ENCODE data around the gene TPPP. TPM values are rescaled to one million over a fixed set of nuclear protein-coding genes. Genes with fewer than 3 reads are reported as not detected.

Gene TPPP
- total and polyA plus RNA-seq, 2 of the 13 experiments (the other 11 are each of a cell fraction or from before 2014, with no cell fraction given), result 0.07 TPM; not detected in 1

DNA sequence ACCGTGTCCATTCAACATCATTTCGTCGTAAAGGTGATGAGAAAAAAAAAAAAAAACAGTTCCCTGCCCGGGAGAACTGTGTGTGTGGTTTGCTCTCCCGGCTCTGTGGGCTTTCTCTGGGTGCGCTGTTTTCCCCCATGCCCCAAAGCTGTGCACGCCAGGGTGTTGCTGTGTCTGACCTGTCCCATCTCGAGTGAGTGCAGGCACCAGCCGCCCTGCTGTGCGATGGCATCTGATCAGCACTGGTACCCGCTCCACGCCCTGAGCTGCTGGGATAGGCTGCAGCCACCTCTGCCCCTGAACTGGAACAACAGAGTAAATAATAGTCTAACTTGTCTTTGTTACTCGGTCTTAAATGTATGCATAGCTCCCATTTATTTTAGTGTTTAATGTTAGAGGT lies 47.7 kb downstream of the TPPP start:
- Histone ChIP-seq H3K4me1 (ENCODE audit: insufficient read depth, low read length) (0 out of 2 replicates have a peak, but pooled peaks cover 10% of the 10 kb centered on the region), H4K20me1 (ENCODE audit: insufficient read depth, low read length) (no peaks in the 10 kb centered on the region), H3K27me3 (ENCODE audit: control insufficient read depth in 1 of 2, insufficient read depth in 2 of 2, low read length in 2 of 2) (no peaks in the 10 kb centered on the region), H3K4me2 (ENCODE audit: low read depth, low read length) (no peak overlapping the region), H3K4me3 (replicated peaks in 1 of 3; ENCODE audit: insufficient read depth in 1 of 3, low read depth in 2 of 3, low read length in 3 of 3) (no peak overlapping the region), H2AFZ (ENCODE audit: low read length) (no peak overlapping the region), H3K79me2 (ENCODE audit: insufficient read depth, low read length) (no peaks in the 10 kb centered on the region), H3K36me3 (replicated peaks in 1 of 2; ENCODE audit: control insufficient read depth in 1 of 2, insufficient read depth in 2 of 2, low read length in 2 of 2) (peaks cover 10 to 46% of the 10 kb centered on the region in 2 experiments; a peak in 4 of 5 replicates), H3K9me3 (ENCODE audit: low read length) (no peaks in the 10 kb centered on the region), H3K9ac (ENCODE audit: insufficient read depth, low read depth, low read length) (no peak overlapping the region), H3K27ac (ENCODE audit: extremely low read length, insufficient read depth, low read length) (no peak overlapping the region)
- DNase-seq (ENCODE audit: low spot score) (no peak), ATAC-seq (no peak), FAIRE-seq (no peak)
- 97% methylated on average over 13 of the region's 13 CpGs for WGBS (ENCODE audit: low lambda C conversion rate)
- TF ChIP-seq ESRRA (CRISPR knock-in tag; IDR thresholded peaks at IDR 0.05; ENCODE audit: low read depth), result no peak
- no peak for TF ChIP-seq ZNF878 (CRISPR knock-in tag; IDR thresholded peaks at IDR 0.05)
- no TSS peak for BruUV-seq (replicated peaks)
- in situ Hi-C loops (cut with HindIII; ENCODE audit: extremely low pct_ligation_motif_present, low pct_unique_long_range_greater_than_20kb), result no loop called here
- intact Hi-C loops (cut with micrococcal nuclease; ENCODE audit: unreplicated experiment), result no loop called here
- CTCF ChIA-PET (ENCODE audit: low intra/inter-chr PET ratio, low total read pairs), result no interaction called here
- POLR2A ChIA-PET, result no interaction called here

DNA sequence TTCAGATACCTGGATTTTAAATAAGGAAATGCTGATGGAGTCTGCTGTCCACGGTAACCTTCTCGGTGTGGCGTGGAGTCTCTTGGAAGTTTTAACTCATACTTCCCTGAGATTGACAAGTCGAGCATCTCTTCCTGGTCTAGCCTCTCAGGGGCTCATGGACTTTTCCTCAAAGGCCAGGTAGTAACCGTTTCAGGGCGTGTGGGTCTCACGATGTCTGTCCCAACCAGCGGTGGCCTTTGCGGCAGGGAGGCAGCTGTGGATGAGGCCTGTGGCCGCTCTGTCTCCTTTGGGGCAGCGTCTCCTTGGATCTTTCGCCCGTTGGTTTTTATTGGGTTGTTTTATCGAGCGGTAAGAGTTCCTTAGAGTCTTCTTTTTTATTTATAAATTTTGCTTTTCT lies 48.2 kb downstream of the TPPP start:
- H3K9ac ChIP-seq (ENCODE audit: insufficient read depth, low read depth, low read length), result no peak overlapping the region
- H2AFZ ChIP-seq (ENCODE audit: low read length), result no peak overlapping the region
- H3K36me3 ChIP-seq (replicated peaks in 1 of 2; ENCODE audit: control insufficient read depth in 1 of 2, insufficient read depth in 2 of 2, low read length in 2 of 2), result peaks cover 10 to 51% of the 10 kb centered on the region in 2 experiments; a peak in 4 of 5 replicates
- ChIA-PET CTCF (ENCODE audit: low intra/inter-chr PET ratio, low total read pairs) (no interaction called here), POLR2A (no interaction called here)
- intact Hi-C loops (cut with micrococcal nuclease; ENCODE audit: unreplicated experiment), result no loop called here
- H4K20me1 ChIP-seq (ENCODE audit: insufficient read depth, low read length), result no peaks in the 10 kb centered on the region
- H3K79me2 ChIP-seq (ENCODE audit: insufficient read depth, low read length), result no peaks in the 10 kb centered on the region
- 98% methylated on average over 15 of the region's 15 CpGs for WGBS (ENCODE audit: low lambda C conversion rate)
- in situ Hi-C loops (cut with HindIII; ENCODE audit: extremely low pct_ligation_motif_present, low pct_unique_long_range_greater_than_20kb), result no loop called here
- no TSS peak for BruUV-seq (replicated peaks)
- no peak overlapping the region for H3K4me3 ChIP-seq (replicated peaks in 1 of 3; ENCODE audit: insufficient read depth in 1 of 3, low read depth in 2 of 3, low read length in 3 of 3)
- H3K27me3 ChIP-seq (ENCODE audit: control insufficient read depth in 1 of 2, insufficient read depth in 2 of 2, low read length in 2 of 2), result no peaks in the 10 kb centered on the region
- no peaks in the 10 kb centered on the region for H3K9me3 ChIP-seq (ENCODE audit: low read length)
- 0 out of 2 replicates have a peak, but pooled peaks cover 10% of the 10 kb centered on the region for H3K4me1 ChIP-seq (ENCODE audit: insufficient read depth, low read length)
- FAIRE-seq (no peak), DNase-seq (ENCODE audit: low spot score) (no peak), ATAC-seq (no peak)
- no peak overlapping the region for H3K4me2 ChIP-seq (ENCODE audit: low read depth, low read length)
- no peak overlapping the region for H3K27ac ChIP-seq (ENCODE audit: extremely low read length, insufficient read depth, low read length)
- TF ChIP-seq, protein P1, sequence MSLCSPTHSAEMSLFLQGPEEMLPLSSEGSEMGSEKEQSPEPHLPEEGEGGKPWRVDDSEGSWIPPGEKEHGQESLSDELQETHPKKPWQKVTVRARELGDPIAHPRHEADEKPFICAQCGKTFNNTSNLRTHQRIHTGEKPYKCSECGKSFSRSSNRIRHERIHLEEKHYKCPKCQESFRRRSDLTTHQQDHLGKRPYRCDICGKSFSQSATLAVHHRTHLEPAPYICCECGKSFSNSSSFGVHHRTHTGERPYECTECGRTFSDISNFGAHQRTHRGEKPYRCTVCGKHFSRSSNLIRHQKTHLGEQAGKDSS (CRISPR knock-in tag; IDR thresholded peaks at IDR 0.05; ENCODE audit: borderline replicate concordance, low read depth), result no peak
- TF ChIP-seq, protein P2, sequence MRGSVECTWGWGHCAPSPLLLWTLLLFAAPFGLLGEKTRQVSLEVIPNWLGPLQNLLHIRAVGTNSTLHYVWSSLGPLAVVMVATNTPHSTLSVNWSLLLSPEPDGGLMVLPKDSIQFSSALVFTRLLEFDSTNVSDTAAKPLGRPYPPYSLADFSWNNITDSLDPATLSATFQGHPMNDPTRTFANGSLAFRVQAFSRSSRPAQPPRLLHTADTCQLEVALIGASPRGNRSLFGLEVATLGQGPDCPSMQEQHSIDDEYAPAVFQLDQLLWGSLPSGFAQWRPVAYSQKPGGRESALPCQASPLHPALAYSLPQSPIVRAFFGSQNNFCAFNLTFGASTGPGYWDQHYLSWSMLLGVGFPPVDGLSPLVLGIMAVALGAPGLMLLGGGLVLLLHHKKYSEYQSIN (CRISPR knock-in tag; IDR thresholded peaks at IDR 0.05; ENCODE audit: borderline replicate concordance), result no peak
- no peak for TF ChIP-seq PHF20 (CRISPR knock-in tag; IDR thresholded peaks at IDR 0.05)
- TF ChIP-seq ZNF224 (CRISPR knock-in tag; IDR thresholded peaks at IDR 0.05), result no peak
- TF ChIP-seq FOSL1 (CRISPR knock-in tag; IDR thresholded peaks at IDR 0.05; ENCODE audit: borderline replicate concordance), result no peak
- no peak for TF ChIP-seq ARNT (IDR thresholded peaks at IDR 0.05)
- TF ChIP-seq ZSCAN12 (CRISPR knock-in tag; IDR thresholded peaks at IDR 0.05), result no peak
- TF ChIP-seq KLF9 (CRISPR knock-in tag; IDR thresholded peaks at IDR 0.05; ENCODE audit: low read depth), result no peak
- no peak for TF ChIP-seq ZNF616 (CRISPR knock-in tag; IDR thresholded peaks at IDR 0.05; ENCODE audit: low read depth)
- TF ChIP-seq KDM5A (IDR thresholded peaks at IDR 0.05; ENCODE audit: borderline replicate concordance, low read length), result no peak
- TF ChIP-seq ADNP (CRISPR knock-in tag; IDR thresholded peaks at IDR 0.05), result no peak
- TF ChIP-seq CCAR2 (optimal IDR thresholded peaks at IDR 0.05; ENCODE audit: low read depth, low read length), result no peak
- no peak for TF ChIP-seq SMC3 (IDR thresholded peaks at IDR 0.05; ENCODE audit: low read length)
- no peak for TF ChIP-seq CEBPG (CRISPR knock-in tag; IDR thresholded peaks at IDR 0.05)
- TF ChIP-seq, protein P3, sequence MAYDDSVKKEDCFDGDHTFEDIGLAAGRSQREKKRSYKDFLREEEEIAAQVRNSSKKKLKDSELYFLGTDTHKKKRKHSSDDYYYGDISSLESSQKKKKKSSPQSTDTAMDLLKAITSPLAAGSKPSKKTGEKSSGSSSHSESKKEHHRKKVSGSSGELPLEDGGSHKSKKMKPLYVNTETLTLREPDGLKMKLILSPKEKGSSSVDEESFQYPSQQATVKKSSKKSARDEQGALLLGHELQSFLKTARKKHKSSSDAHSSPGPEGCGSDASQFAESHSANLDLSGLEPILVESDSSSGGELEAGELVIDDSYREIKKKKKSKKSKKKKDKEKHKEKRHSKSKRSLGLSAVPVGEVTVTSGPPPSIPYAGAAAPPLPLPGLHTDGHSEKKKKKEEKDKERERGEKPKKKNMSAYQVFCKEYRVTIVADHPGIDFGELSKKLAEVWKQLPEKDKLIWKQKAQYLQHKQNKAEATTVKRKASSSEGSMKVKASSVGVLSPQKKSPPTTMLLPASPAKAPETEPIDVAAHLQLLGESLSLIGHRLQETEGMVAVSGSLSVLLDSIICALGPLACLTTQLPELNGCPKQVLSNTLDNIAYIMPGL (CRISPR knock-in tag; IDR thresholded peaks at IDR 0.05; ENCODE audit: borderline replicate concordance in 1 of 2, low read depth in 1 of 2), result no peak

Data from HepG2 (cell line).